ENCODE results near the gene MMP2.

The MMP2 gene

DNA sequence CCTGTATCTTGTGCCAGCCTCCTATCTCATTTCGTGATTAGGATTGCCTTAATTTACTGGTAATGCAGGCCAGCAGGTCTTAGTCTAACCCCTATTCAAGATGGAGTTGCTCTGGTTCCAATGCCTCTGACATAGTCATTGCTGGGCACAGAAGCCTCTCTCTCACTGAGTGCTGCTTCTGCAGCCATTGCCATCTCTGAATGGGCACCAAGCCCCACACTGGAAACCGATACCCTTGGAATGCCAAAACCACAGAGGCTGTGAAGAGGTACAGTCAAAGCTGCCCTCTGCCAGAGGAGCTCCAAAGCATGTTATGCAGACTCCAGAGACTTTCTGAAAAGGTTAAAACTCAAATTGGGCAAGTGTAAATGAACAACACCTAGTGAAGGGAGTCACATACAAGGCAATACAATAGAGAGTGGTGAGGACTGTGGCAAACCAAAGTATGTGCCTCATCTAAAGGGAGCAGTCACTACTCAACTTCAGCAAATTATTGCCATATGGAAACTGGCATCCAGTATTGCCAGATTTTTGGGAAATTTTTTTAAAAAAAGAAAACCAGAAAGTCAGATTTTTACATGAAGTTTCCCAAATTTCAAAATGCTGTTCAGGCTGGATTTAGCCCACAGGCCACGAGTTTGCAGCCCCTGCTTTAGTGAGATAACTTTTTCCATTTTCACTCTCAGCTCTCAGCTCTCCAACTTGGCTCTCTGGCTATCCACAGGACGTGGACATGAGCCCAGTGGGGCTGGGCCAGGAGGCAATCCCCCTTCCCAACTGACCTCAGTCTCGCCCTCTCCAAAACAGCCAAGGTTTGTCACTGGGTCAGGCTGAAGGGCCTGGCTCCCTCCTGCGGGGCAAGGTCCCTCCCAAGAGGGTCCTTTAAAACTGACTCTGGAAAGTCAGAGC is 2.1 kb upstream of the MMP2 start:
- Mint-ChIP-seq H3K27me3 (ENCODE audit: low read depth) (peaks cover 38% of the 10 kb centered on the region), H3K4me1 (ENCODE audit: low read depth) (peaks cover 11% of the 10 kb centered on the region), H3K27ac (no peak overlapping the region), H3K36me3 (ENCODE audit: low read depth) (no peaks in the 10 kb centered on the region), H3K9me3 (no peaks in the 10 kb centered on the region), H3K4me3 (no peak overlapping the region)
- no peak for DNase-seq (ENCODE audit: low spot score)

- H3K4me3 Mint-ChIP-seq: no peak overlapping the region
- H3K9me3 Mint-ChIP-seq: no peaks in the 10 kb centered on the region
- peaks cover 10% of the 10 kb centered on the region for H3K4me1 Mint-ChIP-seq (ENCODE audit: low read depth)
- H3K27me3 Mint-ChIP-seq (ENCODE audit: low read depth): peaks cover 40% of the 10 kb centered on the region
- H3K36me3 Mint-ChIP-seq (ENCODE audit: low read depth): no peaks in the 10 kb centered on the region
- DNase-seq (ENCODE audit: low spot score): no peak
- no peak overlapping the region for H3K27ac Mint-ChIP-seq
Measured at GRCh38 chr16:55477736-55478135, 1.3 kb upstream of the MMP2 start.

DNA sequence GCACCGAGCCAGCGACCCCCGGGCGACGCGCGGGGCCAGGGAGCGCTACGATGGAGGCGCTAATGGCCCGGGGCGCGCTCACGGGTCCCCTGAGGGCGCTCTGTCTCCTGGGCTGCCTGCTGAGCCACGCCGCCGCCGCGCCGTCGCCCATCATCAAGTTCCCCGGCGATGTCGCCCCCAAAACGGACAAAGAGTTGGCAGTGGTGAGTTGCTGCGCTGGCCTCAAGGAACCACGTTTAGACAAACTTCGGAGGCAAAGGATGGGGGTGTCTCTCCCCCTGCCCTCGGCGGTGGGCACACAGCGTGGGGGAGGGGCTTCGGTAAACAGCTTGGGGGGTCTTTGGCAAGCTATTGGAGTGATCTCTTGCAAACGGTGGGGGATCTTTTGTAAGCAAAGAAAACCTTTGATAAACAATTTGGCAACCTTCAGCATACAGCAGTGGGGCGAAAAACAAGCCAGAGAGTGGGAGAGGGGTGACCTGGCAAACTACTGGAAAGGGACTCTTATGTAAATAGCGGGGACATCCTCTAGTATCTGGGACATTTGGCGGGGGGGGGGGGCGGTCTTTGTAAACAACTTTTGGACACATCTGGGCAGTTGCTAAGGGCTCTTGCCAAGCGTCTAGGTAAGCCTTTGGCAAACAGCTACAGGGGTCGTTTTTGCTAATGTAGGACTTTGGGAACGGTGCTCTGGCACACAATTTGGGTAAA is 587 bp downstream of the MMP2 start:
- Mint-ChIP-seq H3K9me3 (no peaks in the 10 kb centered on the region), H3K4me3 (peak overlapping the region; percentile 63), H3K27me3 (ENCODE audit: low read depth) (peaks cover 47% of the 10 kb centered on the region), H3K27ac (no peak overlapping the region), H3K4me1 (ENCODE audit: low read depth) (peaks cover 10% of the 10 kb centered on the region), H3K36me3 (ENCODE audit: low read depth) (no peaks in the 10 kb centered on the region)
- no peak for DNase-seq (ENCODE audit: low spot score)

DNA sequence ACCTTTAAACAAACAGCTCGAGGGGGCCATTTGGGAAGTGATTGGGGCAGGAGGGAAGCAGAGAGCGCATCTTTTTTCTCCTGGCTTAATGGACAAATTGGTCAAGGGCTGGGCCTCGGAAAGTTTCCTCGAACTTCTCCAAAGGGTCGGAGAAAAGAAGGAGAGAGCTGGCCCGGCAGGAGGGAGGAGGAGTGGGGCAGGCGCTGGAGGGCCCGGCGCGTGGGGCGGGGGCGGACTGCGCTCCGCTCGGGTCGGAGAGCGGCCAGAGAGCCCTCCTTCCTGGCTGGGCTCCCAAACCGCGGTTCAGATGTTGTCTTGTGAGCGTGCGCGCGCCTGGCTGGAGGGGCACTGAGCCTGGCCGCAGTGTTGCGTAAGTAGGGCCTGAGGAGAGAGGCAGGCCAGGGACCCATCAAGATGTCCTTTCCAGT is 1.2 kb downstream of the MMP2 start:
- Mint-ChIP-seq H3K36me3 (ENCODE audit: low read depth) (no peaks in the 10 kb centered on the region), H3K27ac (no peak overlapping the region), H3K27me3 (ENCODE audit: low read depth) (peaks cover 47% of the 10 kb centered on the region), H3K4me3 (no peak overlapping the region), H3K9me3 (no peaks in the 10 kb centered on the region), H3K4me1 (ENCODE audit: low read depth) (peaks cover 10% of the 10 kb centered on the region)
- DNase-seq (ENCODE audit: low spot score): no peak

DNA sequence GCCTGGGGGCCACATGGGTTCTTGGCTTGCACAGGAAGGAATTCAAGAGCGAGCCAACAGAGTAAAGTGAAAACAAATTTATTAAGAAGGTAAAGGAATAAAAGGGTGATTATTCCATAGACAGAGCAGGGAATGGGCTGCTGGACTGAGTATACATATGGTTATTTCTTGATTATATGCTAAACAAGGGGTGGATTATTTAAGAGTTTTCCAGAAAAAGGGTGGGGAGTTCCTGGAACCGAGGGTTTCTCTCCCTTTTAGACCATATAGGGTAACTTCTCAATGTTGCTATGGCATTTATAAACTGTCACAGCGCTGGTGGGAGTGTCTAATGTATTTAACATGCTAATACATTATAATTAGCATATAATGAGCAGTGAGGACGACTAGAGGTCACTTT is 2.0 kb downstream of the MMP2 start:
- H3K9me3 Mint-ChIP-seq: no peaks in the 10 kb centered on the region
- peaks cover 47% of the 10 kb centered on the region for H3K27me3 Mint-ChIP-seq (ENCODE audit: low read depth)
- no peak overlapping the region for H3K27ac Mint-ChIP-seq

DNA sequence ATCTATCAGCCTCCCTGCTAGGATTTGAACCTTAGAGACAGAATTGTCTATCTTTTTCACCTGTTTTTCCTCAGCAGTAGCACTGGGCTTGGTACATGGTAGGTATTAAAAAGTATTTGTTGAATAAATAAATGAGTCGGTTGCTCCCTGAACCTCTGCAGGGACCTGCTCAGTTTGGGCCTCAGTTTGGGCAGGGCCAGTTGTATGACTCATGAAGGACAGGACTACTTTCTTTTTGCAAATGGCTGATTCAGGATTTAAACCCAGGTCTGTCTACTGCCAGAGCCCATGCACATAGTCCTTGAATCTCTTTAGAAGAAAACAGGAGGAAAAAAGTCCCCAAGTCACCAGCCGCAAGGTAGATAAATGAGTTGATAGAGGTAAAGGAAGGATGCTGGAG is 3.1 kb downstream of the MMP2 start:
- H3K36me3 Mint-ChIP-seq (ENCODE audit: low read depth): no peaks in the 10 kb centered on the region

More for the DNA sequence above, 2.0 kb downstream of the MMP2 start:
- no peak for DNase-seq (ENCODE audit: low spot score)
- Mint-ChIP-seq H3K4me3 (no peak overlapping the region), H3K4me1 (ENCODE audit: low read depth) (peaks cover 10% of the 10 kb centered on the region), H3K36me3 (ENCODE audit: low read depth) (no peaks in the 10 kb centered on the region)

DNA sequence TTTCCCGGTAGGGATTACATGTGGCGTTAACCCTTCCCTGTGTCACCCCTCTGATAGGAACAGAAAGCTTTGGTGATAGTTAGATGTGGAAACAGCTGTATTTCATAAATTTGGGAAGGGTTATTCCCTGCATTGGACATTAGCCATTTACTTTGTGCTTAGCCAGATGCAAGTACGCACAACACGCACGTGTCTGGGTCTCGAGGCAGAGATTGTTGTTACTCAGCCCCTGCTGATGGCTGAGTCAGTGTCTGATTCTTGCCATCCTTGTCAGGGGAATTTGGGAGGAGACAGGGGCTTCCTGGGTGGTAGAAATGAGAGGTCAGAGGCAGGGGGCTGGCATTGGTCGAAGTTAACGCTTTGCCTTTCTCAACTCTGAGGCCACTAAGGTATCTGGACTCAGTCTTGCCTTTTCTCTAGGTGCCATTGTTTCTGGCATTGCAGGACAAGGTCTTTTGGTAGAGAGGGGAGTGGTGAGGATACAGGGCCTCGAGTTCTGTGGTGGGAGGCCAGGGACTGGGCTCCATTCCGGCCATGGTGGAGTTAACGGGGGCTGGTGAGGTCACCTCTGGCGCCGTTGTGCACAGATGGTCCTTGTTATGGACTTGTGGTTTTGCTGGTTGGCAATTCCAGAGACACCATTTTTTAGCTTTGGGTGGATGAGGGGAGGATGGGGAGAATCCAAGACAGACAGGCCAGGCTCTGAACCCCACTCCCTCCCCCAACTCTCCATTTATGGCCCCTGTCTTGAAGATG is 8.2 kb downstream of the MMP2 start:
- Mint-ChIP-seq H3K27ac (no peak overlapping the region), H3K9me3 (no peaks in the 10 kb centered on the region), H3K27me3 (ENCODE audit: low read depth) (peaks cover 15% of the 10 kb centered on the region), H3K36me3 (ENCODE audit: low read depth) (no peaks in the 10 kb centered on the region), H3K4me1 (ENCODE audit: low read depth) (peaks cover 2% of the 10 kb centered on the region), H3K4me3 (no peak overlapping the region)
- DNase-seq (ENCODE audit: low spot score): no peak

More for the DNA sequence above, 3.1 kb downstream of the MMP2 start:
- Mint-ChIP-seq H3K27me3 (ENCODE audit: low read depth) (peaks cover 49% of the 10 kb centered on the region), H3K27ac (no peak overlapping the region), H3K9me3 (no peaks in the 10 kb centered on the region), H3K4me3 (no peak overlapping the region), H3K4me1 (ENCODE audit: low read depth) (peaks cover 10% of the 10 kb centered on the region)
- no peak for DNase-seq (ENCODE audit: low spot score)

- Mint-ChIP-seq H3K9me3 (no peaks in the 10 kb centered on the region), H3K4me1 (ENCODE audit: low read depth) (peaks cover under 1% of the 10 kb centered on the region), H3K27me3 (ENCODE audit: low read depth) (peaks cover 10% of the 10 kb centered on the region), H3K27ac (no peak overlapping the region), H3K4me3 (no peak overlapping the region), H3K36me3 (ENCODE audit: low read depth) (no peaks in the 10 kb centered on the region)
- no peak for DNase-seq (ENCODE audit: low spot score)
Measured at GRCh38 chr16:55488306-55488705, 9.3 kb downstream of the MMP2 start.

GRCh38 chr16:55489119-55489955 is 10.3 kb downstream of the MMP2 start:
- Mint-ChIP-seq H3K4me1 (ENCODE audit: low read depth) (peaks cover 2% of the 10 kb centered on the region), H3K36me3 (ENCODE audit: low read depth) (no peaks in the 10 kb centered on the region), H3K27me3 (ENCODE audit: low read depth) (peaks cover 8% of the 10 kb centered on the region), H3K27ac (no peak overlapping the region), H3K4me3 (no peak overlapping the region), H3K9me3 (no peaks in the 10 kb centered on the region)
- no peak for DNase-seq (ENCODE audit: low spot score)

DNA sequence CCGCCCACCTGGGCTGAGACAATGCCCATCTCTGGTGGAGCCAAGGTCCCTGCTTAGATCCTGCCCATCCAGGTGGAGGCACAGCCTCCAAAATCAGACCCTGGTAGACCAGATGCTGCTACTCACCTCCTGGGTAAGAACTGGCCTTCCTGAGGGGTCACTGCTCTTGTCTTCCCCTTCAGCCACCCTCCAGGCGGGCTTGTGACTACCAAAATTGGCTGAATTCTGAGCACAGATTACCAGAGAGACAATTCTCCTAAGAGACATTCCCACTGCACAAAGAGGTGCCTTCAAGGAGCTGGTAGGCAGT is 10.9 kb downstream of the MMP2 start:
- Mint-ChIP-seq H3K27ac (no peak overlapping the region), H3K27me3 (ENCODE audit: low read depth) (peaks cover 8% of the 10 kb centered on the region), H3K9me3 (no peaks in the 10 kb centered on the region), H3K4me1 (ENCODE audit: low read depth) (peaks cover 2% of the 10 kb centered on the region), H3K36me3 (ENCODE audit: low read depth) (no peaks in the 10 kb centered on the region), H3K4me3 (no peak overlapping the region)
- DNase-seq (ENCODE audit: low spot score): no peak

DNA sequence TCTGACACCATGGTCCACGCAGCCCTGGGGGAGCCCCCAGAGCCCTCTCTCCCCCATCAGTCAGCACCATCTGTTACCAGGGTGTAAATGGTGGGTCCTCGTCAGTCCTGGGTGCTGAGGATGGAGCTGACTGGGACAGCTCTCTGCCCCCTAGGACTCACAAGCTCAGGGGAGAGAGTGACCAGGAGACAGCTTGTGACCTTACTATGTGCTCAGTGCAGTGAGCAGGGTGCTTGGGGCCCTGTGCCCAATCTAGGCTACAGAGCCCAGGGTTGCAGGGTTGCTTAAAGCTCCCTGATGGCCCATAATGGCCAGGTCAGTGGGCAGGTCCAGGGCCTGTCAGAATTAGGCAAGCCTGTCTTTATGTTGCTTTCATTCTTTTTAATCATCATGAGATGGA is 11.3 kb downstream of the MMP2 start:
- Mint-ChIP-seq H3K36me3 (ENCODE audit: low read depth) (no peaks in the 10 kb centered on the region), H3K4me1 (ENCODE audit: low read depth) (peaks cover 4% of the 10 kb centered on the region), H3K27me3 (ENCODE audit: low read depth) (peaks cover 8% of the 10 kb centered on the region), H3K9me3 (no peaks in the 10 kb centered on the region), H3K4me3 (no peak overlapping the region), H3K27ac (no peak overlapping the region)
- DNase-seq (ENCODE audit: low spot score): no peak

DNA sequence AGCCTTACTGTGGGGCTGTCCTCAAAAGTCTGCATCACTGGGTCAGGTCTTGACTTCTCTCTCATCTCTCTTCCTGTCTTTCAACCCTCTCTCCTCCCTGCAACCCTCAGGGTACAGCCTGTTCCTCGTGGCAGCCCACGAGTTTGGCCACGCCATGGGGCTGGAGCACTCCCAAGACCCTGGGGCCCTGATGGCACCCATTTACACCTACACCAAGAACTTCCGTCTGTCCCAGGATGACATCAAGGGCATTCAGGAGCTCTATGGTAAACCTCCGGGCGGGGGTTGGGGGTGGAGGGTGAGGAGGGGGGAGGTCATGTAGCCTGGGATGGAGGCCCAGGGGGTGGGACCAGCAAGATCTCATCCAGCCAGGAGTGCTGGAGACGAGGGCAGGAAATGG is 12.7 kb downstream of the MMP2 start:
- no peak overlapping the region for H3K4me3 Mint-ChIP-seq
- DNase-seq (ENCODE audit: low spot score): no peak
- peaks cover 8% of the 10 kb centered on the region for H3K4me1 Mint-ChIP-seq (ENCODE audit: low read depth)
- no peaks in the 10 kb centered on the region for H3K36me3 Mint-ChIP-seq (ENCODE audit: low read depth)
- peaks cover 7% of the 10 kb centered on the region for H3K27me3 Mint-ChIP-seq (ENCODE audit: low read depth)
- H3K27ac Mint-ChIP-seq: no peak overlapping the region
- no peaks in the 10 kb centered on the region for H3K9me3 Mint-ChIP-seq

GRCh38 chr16:55492756-55493380 is 13.9 kb downstream of the MMP2 start:
- Mint-ChIP-seq H3K4me1 (ENCODE audit: low read depth) (peaks cover 12% of the 10 kb centered on the region), H3K36me3 (ENCODE audit: low read depth) (no peaks in the 10 kb centered on the region), H3K9me3 (no peaks in the 10 kb centered on the region), H3K27ac (no peak overlapping the region), H3K4me3 (no peak overlapping the region), H3K27me3 (ENCODE audit: low read depth) (peaks cover 9% of the 10 kb centered on the region)
- no peak for DNase-seq (ENCODE audit: low spot score)
